ENCODE results near the gene FPR2.
"Not testable (repeated sequence)": the region's sequence is repeated elsewhere in the genome, so short reads cannot be mapped to it uniquely, and the experiment has no call there.

FPR2 gene

GRCh38 chr19:51742789-51743188 is 18.2 kb upstream of the FPR2 start:
- DNase-seq, result no peak

- no peak for DNase-seq
Observed at GRCh38 chr19:51743405-51743804, 17.6 kb upstream of the FPR2 start.

- no peak for DNase-seq
Observed at GRCh38 chr19:51746731-51747130, 14.2 kb upstream of the FPR2 start.

GRCh38 chr19:51749979-51750378 is 11.0 kb upstream of the FPR2 start:
- DNase-seq, result no peak

GRCh38 chr19:51750400-51751094 is 10.4 kb upstream of the FPR2 start:
- no peak for DNase-seq

GRCh38 chr19:51751655-51752054 is 9.3 kb upstream of the FPR2 start, which contains the start of gene FPR1:
Gene FPR1 (minus strand): TSS chr19:51751878. CDS start chr19:51746994, 4,884 bp downstream.
- DNase-seq, result no peak

- DNase-seq, result no peak
Observed at GRCh38 chr19:51754109-51754508, 6.9 kb upstream of the FPR2 start.

GRCh38 chr19:51754770-51755169 is 6.2 kb upstream of the FPR2 start:
- no peak for DNase-seq

GRCh38 chr19:51755571-51755970 is 5.4 kb upstream of the FPR2 start:
- DNase-seq, result no peak

- DNase-seq, result no peak
Observed at GRCh38 chr19:51761696-51762095, 716 bp downstream of the FPR2 start.

- DNase-seq, result no peak
Observed at GRCh38 chr19:51765086-51765485, 4.1 kb downstream of the FPR2 start.

- DNase-seq, result no peak
Observed at GRCh38 chr19:51766461-51766860, 5.5 kb downstream of the FPR2 start.

- DNase-seq, result no peak
Observed at GRCh38 chr19:51771376-51772130, 10.6 kb downstream of the FPR2 start.

- DNase-seq, result no peak
Observed at GRCh38 chr19:51772977-51773376, 12.0 kb downstream of the FPR2 start.

GRCh38 chr19:51776561-51776960 is 15.6 kb downstream of the FPR2 start:
- not testable (repeated sequence) for DNase-seq

GRCh38 chr19:51777570-51778462 is 16.8 kb downstream of the FPR2 start:
- peak; percentile 53 for DNase-seq

- DNase-seq, result no peak
Observed at GRCh38 chr19:51779181-51779580, 18.2 kb downstream of the FPR2 start.

- DNase-seq, result no peak
Observed at GRCh38 chr19:51779703-51780102, 18.7 kb downstream of the FPR2 start.

- no peak for DNase-seq
Observed at GRCh38 chr19:51780270-51780669, 19.3 kb downstream of the FPR2 start.

GRCh38 chr19:51781999-51782398 is 21.0 kb downstream of the FPR2 start:
- no peak for DNase-seq

- no peak for DNase-seq
Observed at GRCh38 chr19:51783372-51783771, 22.4 kb downstream of the FPR2 start.

GRCh38 chr19:51784109-51784785 is 23.3 kb downstream of the FPR2 start:
- no peak for DNase-seq

Data from CD4-positive, alpha-beta T cell treated with Interleukin-17A for 4 hours (primary cell).